Measurements from ENCODE around the gene FILIP1. TPM values are rescaled to one million over a fixed set of nuclear protein-coding genes. Genes with fewer than 3 reads are reported as not detected.

FILIP1 gene
- total and polyA plus RNA-seq, 2 of the 8 experiments (the other 6 are each of a cell fraction or from before 2014, with no cell fraction given), result 2.4 to 5.7 TPM

DNA sequence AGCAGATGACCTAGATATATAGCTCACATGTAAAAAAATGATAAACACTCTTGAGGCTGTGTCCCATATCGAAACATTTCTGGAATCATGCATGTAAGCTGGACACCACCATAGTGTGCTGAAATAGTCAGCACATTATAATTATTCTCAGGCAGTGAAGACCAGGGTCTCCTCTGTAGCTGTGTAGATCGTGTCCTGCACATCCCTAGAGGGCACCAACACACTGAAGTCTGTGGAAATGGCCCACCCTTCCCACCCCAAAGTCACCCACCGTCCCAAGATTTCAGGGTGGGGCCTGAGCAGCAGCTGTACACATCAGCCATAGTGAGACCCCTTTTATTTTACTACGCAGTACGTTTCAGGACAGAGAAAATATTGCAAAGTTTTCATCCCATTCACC lies 188.0 kb downstream of the FILIP1 start:
- Histone ChIP-seq H2BK120ac (replicated peaks; ENCODE audit: low read depth, low read length) (no peak overlapping the region), H2BK20ac (ENCODE audit: low read length) (no peak overlapping the region), H4K5ac (ENCODE audit: insufficient read length, low read depth, low read length) (no peak overlapping the region), H3K4ac (replicated peaks; ENCODE audit: insufficient read length, low read depth, low read length) (no peak overlapping the region), H3K9ac (replicated peaks in 1 of 4; ENCODE audit: extremely low read depth in 1 of 4, low read depth in 3 of 4, low read length in 3 of 4) (no peak overlapping the region), H2BK5ac (ENCODE audit: low read depth, low read length) (no peak overlapping the region), H3K18ac (ENCODE audit: extremely low read depth, low read length) (no peak overlapping the region), H3K23ac (ENCODE audit: insufficient read length) (no peak overlapping the region), H3K27ac (ENCODE audit: low read depth, low read length) (no peak overlapping the region), H3K9me3 (ENCODE audit: insufficient read depth in 2 of 2, low read depth in 1 of 2, low read length in 1 of 2) (no peaks in the 10 kb centered on the region), H4K20me1 (replicated peaks in 1 of 2; ENCODE audit: control insufficient read depth in 1 of 2, insufficient read depth in 2 of 2, low read length in 2 of 2) (no peaks in the 10 kb centered on the region), H2BK15ac (ENCODE audit: low read length) (no peak overlapping the region), H2AFZ (ENCODE audit: low read length) (no peak overlapping the region), H3K4me3 (ENCODE audit: extremely low read depth in 1 of 4, insufficient read depth in 2 of 4, low read depth in 3 of 4, low read length in 4 of 4) (no peak overlapping the region), H3K56ac (replicated peaks; ENCODE audit: insufficient read length, low read depth, low read length) (no peak overlapping the region), H4K91ac (replicated peaks; ENCODE audit: insufficient read length, low read length) (no peak overlapping the region), H3K23me2 (ENCODE audit: low read depth, low read length) (no peaks in the 10 kb centered on the region; the same call in 1 of the 2 replicates), H3K79me1 (ENCODE audit: low read depth, low read length) (no peaks in the 10 kb centered on the region), H3K4me1 (replicated peaks in 1 of 4; ENCODE audit: control insufficient read depth in 3 of 4, insufficient read depth in 4 of 4, low read length in 3 of 4) (peaks cover 2 to 7% (median 5%) of the 10 kb centered on the region in 4 experiments; a peak in 4 of 7 replicates), H3K4me2 (ENCODE audit: insufficient read depth in 1 of 2, low read depth in 2 of 2, low read length in 2 of 2) (no peak overlapping the region), H2AK5ac (ENCODE audit: low read depth, low read length) (no peak overlapping the region), H3K14ac (ENCODE audit: insufficient read length) (no peak overlapping the region), H2BK12ac (ENCODE audit: low read depth, low read length) (no peak overlapping the region), H3K79me2 (ENCODE audit: control insufficient read depth in 1 of 2, insufficient read depth in 2 of 2, low read length in 2 of 2) (no peaks in the 10 kb centered on the region), H4K8ac (ENCODE audit: extremely low read depth, insufficient read depth, low read length) (no peak overlapping the region), H3K36me3 (ENCODE audit: control insufficient read depth in 2 of 4, insufficient read depth in 4 of 4, low read length in 3 of 4) (no peaks in the 10 kb centered on the region), H3K27me3 (replicated peaks in 1 of 4; ENCODE audit: control insufficient read depth in 3 of 4, extremely low read depth in 1 of 4, insufficient read depth in 3 of 4, low read length in 3 of 4) (no peaks in the 10 kb centered on the region)
- WGBS, 2 experiments (ENCODE audit: extremely low coverage in 1 of 2, insufficient coverage in 1 of 2, insufficient read length in 1 of 2, insufficient replicate concordance in 2 of 2, low coverage in 1 of 2, low lambda C conversion rate in 2 of 2, missing lambda C conversion rate in 1 of 2), result 89% methylated on average over 5 of the region's 5 CpGs; no CpG with 5 or more reads in 1 of the 2 experiments
- TF ChIP-seq RAD21 (IDR thresholded peaks at IDR 0.05 in 1 of 2, conservative IDR thresholded peaks at IDR 0.05 in 1 of 2; ENCODE audit: low read depth in 2 of 2, low read length in 2 of 2) (peak; percentile 40 to 44), CTCF (IDR thresholded peaks at IDR 0.05; ENCODE audit: control extremely low read depth in 1 of 3, insufficient read depth in 1 of 3, low read depth in 1 of 3, low read length in 3 of 3) (peak in 1 of 3 experiments; percentile 4; a peak in 1 of 4 replicates), CBX5 (IDR thresholded peaks at IDR 0.05; ENCODE audit: low read depth, low read length) (no peak)
- DNase-seq (ENCODE audit: low read depth in 1 of 2, low spot score in 2 of 2), result no peak
- no peak for FAIRE-seq
- POLR2A ChIA-PET (ENCODE audit: partially characterized antibody), result interaction anchor here (0.9 to 3.1 kb wide), 2 partner anchors 29 to 46 kb away, joined by 3 to 8 read pairs; no protein-coding TSS in a partner anchor
- CTCF ChIA-PET (ENCODE audit: partially characterized antibody), result interaction anchor here (0.9 to 2.5 kb wide), 13 partner anchors 8 to 222 kb away, joined by 3 to 12 read pairs (median 5); no protein-coding TSS in a partner anchor

Measured in H1 (cell line).